Right ventricle myocardium superior (tissue), 1 donor: ENCODE data around the gene CMTM5. TPM values are rescaled to one million over a fixed set of nuclear protein-coding genes. Genes with fewer than 3 reads are reported as not detected.
A peak's percentile ranks its signal among the peaks of the same experiment; 100 is the strongest.
"Not testable (repeated sequence)": the region's sequence is repeated elsewhere in the genome, so short reads cannot be mapped to it uniquely, and the experiment has no call there.

ENCODE experiments used
- ATAC-seq: fragments of 200-7000 bp; cut with Tn5 transposase; one replicate; pipeline ENCODE4 v1.9.1; 2020; ENCODE audit warnings: mild to moderate bottlenecking; ENCODE audit not compliant: poor library complexity
- DNase-seq: peaks from one replicate; pipeline ENCODE4 v3.0.0-alpha.2; 2020
- intact Hi-C: fragments of 100-400 bp; cut with DNase I; formaldehyde crosslinking; loops from one replicate; pipeline ENCODE4 v1.11.2; 2022
- microRNA-seq: library from miRNA; unstranded; fragments of <30 nt; microRNA quantifications from one replicate; pipeline ENCODE4 v1.2.0, GENCODE V29; 2020
- total RNA-seq: library from RNA; stranded (reverse); fragmentation: NEBNext Ultra II Directional; extraction: Animal tissue kit (Norgen Biotek cat#: 25700); gene quantifications from one replicate; pipeline ENCODE4 v1.2.1, GENCODE V29; 2021
- donor health status: DM: no; HTN: yes; CAD: no; lungs with severe emphysema.

CMTM5 gene
- total RNA-seq, 1 donor from 2014 or later = 0.27 TPM

DNA sequence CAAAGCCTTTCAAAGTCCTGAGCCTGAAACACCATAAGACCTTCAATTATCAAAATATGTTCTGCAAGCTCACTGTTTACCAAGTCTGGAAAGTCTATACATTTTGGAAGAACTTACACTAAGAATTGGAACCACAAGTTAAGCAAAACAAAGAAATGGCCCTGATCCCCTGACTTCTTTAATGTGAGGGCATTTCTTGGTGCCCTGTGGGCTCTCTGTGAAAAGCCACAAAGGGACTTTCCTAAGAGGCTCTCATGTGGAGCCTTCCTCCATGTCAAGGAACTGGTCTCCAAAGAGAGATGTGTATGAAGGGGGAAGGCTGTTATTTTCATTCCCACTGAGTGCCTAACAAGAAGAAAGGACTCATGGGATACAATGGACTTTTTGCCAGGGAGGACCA, 44.7 kb downstream of the CMTM5 start:
- ATAC-seq = no peak
- intact Hi-C loops = no loop called here
- no peak for DNase-seq

DNA sequence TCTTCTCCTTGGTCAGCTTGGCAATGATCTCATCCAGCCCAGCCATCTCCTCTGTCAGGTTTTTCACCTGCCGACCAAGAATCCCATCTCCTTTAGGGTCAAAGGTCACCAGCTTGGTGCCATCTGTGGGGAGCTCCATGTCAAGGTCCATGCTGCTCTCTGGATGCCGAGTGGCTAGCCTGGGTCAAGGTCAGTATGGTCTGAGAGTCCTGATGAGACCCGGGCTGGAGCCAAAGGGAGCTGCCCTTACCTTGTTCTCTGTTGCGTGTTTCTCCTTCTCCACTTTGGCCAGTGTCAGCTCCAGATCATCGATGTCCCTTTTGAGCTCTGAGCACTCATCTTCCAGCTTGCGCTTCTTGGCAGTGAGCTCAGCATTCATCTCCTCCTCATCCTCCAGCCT, 46.8 kb downstream of the CMTM5 start:
- DNase-seq (no peak), ATAC-seq (no peak)
- intact Hi-C loops = no loop called here

DNA sequence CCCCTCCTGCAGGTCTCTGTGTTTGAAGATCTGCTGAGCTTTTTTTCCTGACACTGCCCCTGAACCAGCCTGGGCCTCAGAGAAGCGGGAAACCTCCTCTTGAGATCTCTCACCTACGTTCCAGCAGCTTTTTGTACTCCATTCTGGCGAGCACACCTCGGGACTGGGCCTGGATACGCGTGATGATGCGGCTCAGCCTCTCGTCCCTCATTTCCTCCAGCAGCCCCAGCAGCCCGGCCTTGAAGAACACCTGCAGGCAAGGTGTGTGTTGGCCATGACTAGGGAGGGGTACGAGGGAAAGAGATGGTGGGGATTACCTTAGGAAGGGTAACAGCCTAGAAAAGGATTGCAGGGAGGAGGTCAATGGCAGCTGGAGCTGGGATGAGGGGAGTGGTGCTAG, 48.3 kb downstream of the CMTM5 start:
- no peak for DNase-seq

DNA sequence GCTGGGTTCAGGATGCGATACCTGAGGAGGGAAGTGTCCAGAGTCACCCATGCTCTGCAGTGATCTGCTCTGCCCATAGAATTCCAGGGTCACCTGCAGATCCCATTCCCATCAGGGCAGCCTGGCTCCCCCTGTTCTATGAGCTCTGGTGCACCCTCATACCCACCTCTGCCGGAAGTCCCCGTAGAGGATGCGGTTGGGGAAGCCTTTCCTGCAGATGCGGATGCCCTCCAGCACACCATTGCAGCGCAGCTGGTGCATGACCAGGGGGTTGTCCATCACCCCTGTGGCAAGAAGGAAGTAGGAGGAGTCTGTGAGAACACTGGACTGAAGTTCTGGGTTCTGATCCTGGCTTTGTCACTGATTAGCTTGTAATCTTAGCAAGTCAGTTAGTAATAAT, 49.0 kb downstream of the CMTM5 start:
- intact Hi-C loops, ATAC-seq: not testable (repeated sequence)

More for the DNA sequence above, 48.3 kb downstream of the CMTM5 start:
- ATAC-seq = no peak
- intact Hi-C loops = no loop called here

DNA sequence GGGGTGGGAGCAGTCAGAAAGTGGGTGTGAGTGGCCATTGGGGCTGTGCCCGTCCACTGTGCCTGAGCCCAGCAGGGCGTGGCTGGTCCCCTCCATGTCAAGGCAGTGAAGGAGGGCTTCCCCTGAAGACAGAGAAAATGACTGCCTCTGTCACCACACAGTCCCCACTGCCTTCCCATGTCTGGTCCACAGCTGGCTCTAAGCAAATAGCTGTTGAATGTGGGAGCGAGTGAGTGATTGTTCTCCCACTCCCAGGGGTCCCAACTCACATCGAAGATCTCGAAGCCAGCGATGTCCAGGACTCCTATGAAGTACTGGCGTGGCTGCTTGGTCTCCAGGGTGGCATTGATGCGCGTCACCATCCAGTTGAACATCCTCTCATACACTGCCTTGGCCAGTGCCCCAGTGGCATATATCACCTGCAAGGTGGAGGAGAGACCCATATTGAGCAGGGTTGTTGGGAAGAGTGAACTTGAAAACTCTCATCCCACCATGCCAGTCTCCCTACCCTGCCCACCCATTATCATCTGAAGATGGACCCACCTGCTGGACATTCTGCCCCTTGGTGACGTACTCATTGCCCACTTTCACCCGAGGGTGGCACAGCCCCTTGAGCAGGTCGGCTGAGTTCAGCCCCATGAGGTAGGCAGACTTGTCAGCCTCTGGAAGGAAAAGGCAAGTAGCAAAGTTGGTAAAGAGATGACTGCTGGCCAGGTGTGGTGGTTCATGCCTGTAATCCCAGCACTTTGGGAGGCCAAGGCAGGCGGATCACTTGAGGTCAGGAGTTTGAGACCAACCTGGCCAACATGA, 52.0 kb downstream of the CMTM5 start:
- intact Hi-C loops = no loop called here
- DNase-seq (no peak), ATAC-seq (peak; percentile 1)

More for the DNA sequence above, 49.0 kb downstream of the CMTM5 start:
- not testable (repeated sequence) for DNase-seq

Small RNA genes within 50 kb of the gene (microRNA-seq; reads per million reads assigned to microRNA genes)
- gene MIR208A (2,625 reads per million, percentile 88 among the genes with 10 or more reads in this experiment), gene MIR208B (30,914 reads per million, percentile 97 among the genes with 10 or more reads in this experiment)

Other genes starting within 250 kb of the CMTM5 start
- 11.6 TPM for gene SLC7A8, start 193.4 kb upstream of the CMTM5 start, total RNA-seq
- not detected for gene RNF212B, start 139.1 kb upstream of the CMTM5 start, total RNA-seq
- gene HOMEZ, start 90.9 kb upstream of the CMTM5 start, total RNA-seq = 6.5 TPM
- 6.7 TPM for gene PPP1R3E, start 74.2 kb upstream of the CMTM5 start, total RNA-seq
- gene BCL2L2, start 70.2 kb upstream of the CMTM5 start, total RNA-seq = 37.3 TPM
- gene PABPN1, start 55.6 kb upstream of the CMTM5 start, total RNA-seq = 67.7 TPM
- gene SLC22A17, start 24.2 kb upstream of the CMTM5 start, total RNA-seq = 10.3 TPM
- gene EFS, start 11.9 kb upstream of the CMTM5 start, total RNA-seq = 3.2 TPM
- gene IL25, start 4.2 kb upstream of the CMTM5 start, total RNA-seq = not detected
- gene MYH6, start 31.2 kb downstream of the CMTM5 start, total RNA-seq = 4,934 TPM
- 11,793 TPM for gene MYH7, start 58.6 kb downstream of the CMTM5 start, total RNA-seq
- gene NGDN, start 92.7 kb downstream of the CMTM5 start, total RNA-seq = 17.0 TPM
- gene ZFHX2, start 174.7 kb downstream of the CMTM5 start, total RNA-seq = 0.97 TPM
- gene THTPA, start 179.2 kb downstream of the CMTM5 start, total RNA-seq = 15.4 TPM
- 10.7 TPM for gene AP1G2, start 190.7 kb downstream of the CMTM5 start, total RNA-seq
- gene JPH4, start 201.7 kb downstream of the CMTM5 start, total RNA-seq = 0.13 TPM